ENCODE data around the gene GPI. TPM values are rescaled to one million over a fixed set of nuclear protein-coding genes. Genes with fewer than 3 reads are reported as not detected.
"Not testable (repeated sequence)": the region's sequence is repeated elsewhere in the genome, so short reads cannot be mapped to it uniquely, and the experiment has no call there.

GPI gene
- total RNA-seq, 1 donor from 2014 or later: 136 TPM

DNA sequence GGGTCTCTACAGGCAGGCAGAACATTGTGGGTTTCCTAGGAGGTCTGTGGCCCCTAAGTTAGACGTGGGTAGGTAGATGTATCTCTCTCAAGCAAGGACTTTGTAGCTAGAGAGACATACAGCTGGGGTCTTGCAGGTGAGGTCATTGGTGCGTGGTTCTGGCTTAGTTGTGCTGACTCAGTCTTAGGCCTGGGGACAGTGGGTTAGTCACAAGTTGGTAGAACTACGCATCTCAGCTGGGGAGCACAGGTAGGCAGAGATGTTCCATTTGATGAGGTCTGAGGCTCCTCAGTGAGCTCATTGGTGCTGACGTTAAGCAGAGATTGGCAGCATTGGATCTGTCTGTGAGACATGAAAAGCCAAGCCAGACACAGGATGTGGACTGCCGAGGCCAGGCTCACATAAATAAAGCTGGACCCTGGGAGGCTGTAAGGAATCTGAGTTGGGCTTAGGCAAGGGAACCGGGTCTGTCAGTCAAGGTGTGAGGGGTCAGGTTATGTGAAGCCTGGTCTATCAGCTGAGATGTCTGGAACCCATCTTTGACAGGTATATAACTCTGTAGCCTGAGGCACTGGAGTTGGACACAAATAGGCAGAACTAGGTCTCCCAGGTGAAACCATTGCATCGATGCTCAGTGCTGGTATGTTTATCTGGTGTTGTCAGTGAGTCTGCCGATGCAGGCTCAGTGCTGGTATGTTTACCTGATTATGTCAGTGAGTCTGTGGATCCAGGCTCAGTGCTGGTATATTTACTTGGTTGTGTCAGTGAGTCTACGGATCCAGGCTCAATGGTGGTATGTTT is 21.8 kb downstream of the GPI start:
- peaks cover 85% of the 10 kb centered on the region for H3K36me3 ChIP-seq
- no peak overlapping the region for H3K27ac ChIP-seq
- no peaks in the 10 kb centered on the region for H3K27me3 ChIP-seq (ENCODE audit: low read depth)
- H3K4me3 ChIP-seq: no peak overlapping the region
- ATAC-seq: no peak
- no peaks in the 10 kb centered on the region for H3K4me1 ChIP-seq
- intact Hi-C loops (cut with DNase I): no loop called here
- no peaks in the 10 kb centered on the region for H3K9me3 ChIP-seq
- DNase-seq: no peak
- TF ChIP-seq, protein P1, sequence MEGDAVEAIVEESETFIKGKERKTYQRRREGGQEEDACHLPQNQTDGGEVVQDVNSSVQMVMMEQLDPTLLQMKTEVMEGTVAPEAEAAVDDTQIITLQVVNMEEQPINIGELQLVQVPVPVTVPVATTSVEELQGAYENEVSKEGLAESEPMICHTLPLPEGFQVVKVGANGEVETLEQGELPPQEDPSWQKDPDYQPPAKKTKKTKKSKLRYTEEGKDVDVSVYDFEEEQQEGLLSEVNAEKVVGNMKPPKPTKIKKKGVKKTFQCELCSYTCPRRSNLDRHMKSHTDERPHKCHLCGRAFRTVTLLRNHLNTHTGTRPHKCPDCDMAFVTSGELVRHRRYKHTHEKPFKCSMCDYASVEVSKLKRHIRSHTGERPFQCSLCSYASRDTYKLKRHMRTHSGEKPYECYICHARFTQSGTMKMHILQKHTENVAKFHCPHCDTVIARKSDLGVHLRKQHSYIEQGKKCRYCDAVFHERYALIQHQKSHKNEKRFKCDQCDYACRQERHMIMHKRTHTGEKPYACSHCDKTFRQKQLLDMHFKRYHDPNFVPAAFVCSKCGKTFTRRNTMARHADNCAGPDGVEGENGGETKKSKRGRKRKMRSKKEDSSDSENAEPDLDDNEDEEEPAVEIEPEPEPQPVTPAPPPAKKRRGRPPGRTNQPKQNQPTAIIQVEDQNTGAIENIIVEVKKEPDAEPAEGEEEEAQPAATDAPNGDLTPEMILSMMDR (IDR thresholded peaks at IDR 0.05): no peak

DNA sequence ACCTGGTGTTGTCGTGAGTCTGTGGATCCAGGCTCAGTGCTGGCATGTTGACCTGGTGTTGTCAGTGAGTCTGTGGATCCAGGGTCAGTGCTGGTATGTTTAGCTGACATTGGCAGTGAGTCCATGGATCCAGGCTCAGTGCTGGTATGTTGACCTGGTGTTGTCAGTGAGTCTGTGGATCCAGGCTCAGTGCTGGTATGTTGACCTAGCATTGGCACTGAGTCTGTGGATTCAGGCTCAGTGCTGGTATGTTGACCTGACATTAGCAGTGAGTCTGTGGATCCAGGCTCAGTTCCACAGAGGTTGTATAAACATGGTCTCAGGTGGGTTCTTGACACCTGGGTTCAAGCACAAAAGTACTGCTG is 22.4 kb downstream of the GPI start:
- H3K27me3 ChIP-seq (ENCODE audit: low read depth): no peaks in the 10 kb centered on the region

DNA sequence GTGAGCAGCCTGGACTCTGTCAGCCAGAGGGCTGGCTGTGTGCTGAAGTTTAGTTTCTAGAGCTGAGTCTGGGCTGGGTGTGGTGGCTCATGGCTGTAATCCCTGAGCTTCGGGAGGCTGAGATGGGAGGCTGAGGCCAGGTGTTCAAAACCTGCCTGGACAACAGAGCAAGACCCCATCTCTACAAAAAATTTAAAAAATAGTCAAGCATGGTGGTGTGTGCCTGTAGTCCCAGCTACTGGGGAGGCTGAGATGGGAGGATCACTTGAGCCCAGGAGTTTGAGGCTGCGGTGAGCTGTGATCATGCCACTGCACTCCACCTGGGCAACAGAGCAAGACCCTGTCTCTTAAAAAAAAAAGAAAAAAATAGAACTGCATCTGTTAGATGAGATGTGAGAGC is 23.7 kb downstream of the GPI start:
- H3K27me3 ChIP-seq (ENCODE audit: low read depth); intact Hi-C loops (cut with DNase I); ATAC-seq; H3K4me1 ChIP-seq; H3K27ac ChIP-seq; H3K9me3 ChIP-seq; H3K4me3 ChIP-seq; DNase-seq: not testable (repeated sequence)
- H3K36me3 ChIP-seq: peaks cover 85% of the 10 kb centered on the region

More for the DNA sequence above, 22.4 kb downstream of the GPI start:
- no peak overlapping the region for H3K27ac ChIP-seq
- H3K4me3 ChIP-seq: no peak overlapping the region
- no peaks in the 10 kb centered on the region for H3K9me3 ChIP-seq
- H3K4me1 ChIP-seq: no peaks in the 10 kb centered on the region
- TF ChIP-seq, protein P1 (IDR thresholded peaks at IDR 0.05): no peak
- intact Hi-C loops (cut with DNase I): no loop called here
- no peak for DNase-seq
- peaks cover 85% of the 10 kb centered on the region for H3K36me3 ChIP-seq
- no peak for ATAC-seq

DNA sequence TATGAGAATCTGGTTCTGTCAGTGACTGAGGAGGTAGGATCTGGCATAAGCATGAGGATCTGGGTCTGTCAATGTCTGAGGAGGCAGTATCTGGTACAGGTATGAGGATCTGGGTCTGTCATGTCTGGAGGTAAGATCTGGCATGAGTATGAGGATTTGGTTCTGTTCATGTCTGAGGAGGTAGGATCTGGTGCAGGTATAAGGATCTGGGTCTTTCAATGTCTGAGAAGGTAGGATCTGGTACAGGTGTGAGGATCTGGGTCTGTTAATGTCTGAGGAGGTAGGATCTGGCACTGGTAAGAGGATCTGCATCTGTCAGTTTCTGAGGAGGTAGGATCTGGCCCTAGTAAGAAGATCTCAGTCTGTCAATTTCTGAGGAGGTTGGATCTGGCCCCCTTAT is 26.8 kb downstream of the GPI start:
- peaks cover 94% of the 10 kb centered on the region for H3K36me3 ChIP-seq
- no peaks in the 10 kb centered on the region for H3K4me1 ChIP-seq
- peak; percentile 20 to 53 for ATAC-seq
- DNase-seq: no peak
- H3K9me3 ChIP-seq: no peaks in the 10 kb centered on the region
- no peaks in the 10 kb centered on the region for H3K27me3 ChIP-seq (ENCODE audit: low read depth)
- no peak overlapping the region for H3K4me3 ChIP-seq
- intact Hi-C loops (cut with DNase I): no loop called here
- no peak overlapping the region for H3K27ac ChIP-seq
- TF ChIP-seq, protein P1 (IDR thresholded peaks at IDR 0.05): no peak

DNA sequence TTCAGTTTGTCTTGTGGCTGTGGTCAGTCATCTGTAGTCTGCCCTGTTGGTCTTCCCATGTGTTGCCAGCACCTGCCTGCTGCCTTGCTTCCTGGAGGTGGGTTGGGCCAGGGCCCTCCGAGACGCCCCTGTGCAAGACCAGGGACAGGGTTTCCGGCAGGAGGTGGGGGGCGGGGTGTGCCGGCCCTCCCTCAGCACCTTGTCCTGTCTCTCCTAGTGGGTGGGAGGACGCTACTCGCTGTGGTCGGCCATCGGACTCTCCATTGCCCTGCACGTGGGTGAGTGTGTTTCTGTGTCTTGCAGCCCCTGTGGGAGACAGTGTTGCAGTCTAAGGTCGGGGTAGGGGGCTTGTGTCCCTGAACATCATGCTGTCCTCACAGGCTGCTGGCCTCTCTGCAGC is 28.0 kb downstream of the GPI start:
- no peak overlapping the region for H3K4me3 ChIP-seq
- ATAC-seq: no peak
- H3K36me3 ChIP-seq: peaks cover 95% of the 10 kb centered on the region
- H3K4me1 ChIP-seq: no peaks in the 10 kb centered on the region
- H3K27ac ChIP-seq: no peak overlapping the region
- intact Hi-C loops (cut with DNase I): no loop called here
- TF ChIP-seq, protein P1 (IDR thresholded peaks at IDR 0.05): no peak
- no peaks in the 10 kb centered on the region for H3K27me3 ChIP-seq (ENCODE audit: low read depth)
- H3K9me3 ChIP-seq: no peaks in the 10 kb centered on the region
- no peak for DNase-seq

DNA sequence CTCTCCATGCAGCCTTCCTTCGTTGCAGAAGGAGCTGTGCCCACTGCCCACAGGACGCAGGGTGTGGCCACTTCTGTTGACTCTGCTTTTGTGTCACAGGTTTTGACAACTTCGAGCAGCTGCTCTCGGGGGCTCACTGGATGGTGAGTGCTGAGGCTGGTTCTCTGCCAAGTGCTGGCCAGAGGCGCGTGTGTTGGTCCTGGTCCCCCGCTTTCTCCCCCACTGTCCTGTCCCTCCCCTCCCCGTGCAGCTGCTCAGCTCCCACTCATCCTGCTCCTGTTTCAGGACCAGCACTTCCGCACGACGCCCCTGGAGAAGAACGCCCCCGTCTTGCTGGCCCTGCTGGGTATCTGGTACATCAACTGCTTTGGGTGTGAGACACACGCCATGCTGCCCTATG is 28.6 kb downstream of the GPI start:
- intact Hi-C loops (cut with DNase I): no loop called here

More for the DNA sequence above, 28.6 kb downstream of the GPI start:
- no peaks in the 10 kb centered on the region for H3K9me3 ChIP-seq
- DNase-seq (no peak), ATAC-seq (no peak)
- H3K27me3 ChIP-seq (ENCODE audit: low read depth): no peaks in the 10 kb centered on the region
- H3K4me1 ChIP-seq: no peaks in the 10 kb centered on the region
- H3K36me3 ChIP-seq: peaks cover 94% of the 10 kb centered on the region
- H3K27ac ChIP-seq: no peak overlapping the region
- TF ChIP-seq, protein P1 (IDR thresholded peaks at IDR 0.05): no peak
- H3K4me3 ChIP-seq: no peak overlapping the region
